Neural progenitor cell (in vitro differentiated cells): Measurements from ENCODE around the gene JMJD8. TPM values are rescaled to one million over a fixed set of nuclear protein-coding genes. Genes with fewer than 3 reads are reported as not detected.

Experiments used
- DNase-seq: peaks from one replicate; pipeline ENCODE4 v3.0.0-alpha.2; 2016; ENCODE audit warnings: low spot score
- H2AFZ ChIP-seq: fragments of 200-600 bp; sonication (generic); replicated peaks from 2 replicates; pipeline ENCODE4 v1.6.1; 2016; ENCODE audit warnings: antibody characterized with exemption
- H3F3A ChIP-seq: fragments of 200-600 bp; sonication (generic); 2 replicates; pipeline ENCODE4 v1.6.1; 2016; ENCODE audit warnings: antibody characterized with exemption, low read depth
- H3K27ac ChIP-seq: fragments of 200-600 bp; sonication (generic); 2 replicates; pipeline ENCODE4 v1.5.1; 2016; ENCODE audit warnings: mild to moderate bottlenecking
- H3K27me3 ChIP-seq: fragments of 200-600 bp; sonication (generic); 2 replicates; pipeline ENCODE4 v1.6.1; 2016; ENCODE audit warnings: mild to moderate bottlenecking, moderate library complexity
- H3K36me3 ChIP-seq: fragments of 200-600 bp; sonication (generic); 2 replicates; pipeline ENCODE4 v1.5.1; 2016
- H3K4me1 ChIP-seq: fragments of 200-600 bp; sonication (generic); 2 replicates; pipeline ENCODE4 v1.6.1; 2016; ENCODE audit warnings: mixed run types
- H3K4me2 ChIP-seq: fragments of 200-600 bp; sonication (generic); 2 replicates; pipeline ENCODE4 v1.6.1; 2016
- H3K4me3 ChIP-seq: fragments of 200-600 bp; sonication (generic); 2 replicates; pipeline ENCODE4 v1.5.1; 2016
- H3K79me2 ChIP-seq: fragments of 200-600 bp; sonication (generic); 2 replicates; pipeline ENCODE4 v1.6.1; 2016; ENCODE audit warnings: low read depth
- H3K9ac ChIP-seq: fragments of 200-600 bp; sonication (generic); 2 replicates; pipeline ENCODE4 v1.6.1; 2016
- H3K9me3 ChIP-seq: fragments of 200-600 bp; sonication (generic); 2 replicates; pipeline ENCODE4 v1.5.1; 2016; ENCODE audit warnings: low read depth
- H4K20me1 ChIP-seq: fragments of 200-600 bp; sonication (generic); 2 replicates; pipeline ENCODE4 v1.6.1; 2016; ENCODE audit warnings: low read depth
- H3K27ac Mint-ChIP-seq: 3 replicates; pipeline ENCODE4 v1.8.0; 2021; ENCODE audit warnings: mixed read lengths
- H3K27me3 Mint-ChIP-seq: 2 replicates; pipeline ENCODE4 v1.8.0; 2022; ENCODE audit warnings: low read depth, mild to moderate bottlenecking, inconsistent platforms, moderate library complexity, mixed read lengths; ENCODE audit not compliant: insufficient read depth
- H3K36me3 Mint-ChIP-seq: 3 replicates; pipeline ENCODE4 v1.8.0; 2021; ENCODE audit warnings: mixed read lengths
- H3K4me1 Mint-ChIP-seq: 3 replicates; pipeline ENCODE4 v1.8.0; 2021; ENCODE audit warnings: mixed read lengths
- H3K4me3 Mint-ChIP-seq: 3 replicates; pipeline ENCODE4 v1.8.0; 2021; ENCODE audit warnings: mild to moderate bottlenecking, moderate library complexity, mixed read lengths
- H3K9me3 Mint-ChIP-seq: 3 replicates; pipeline ENCODE4 v1.8.0; 2020; ENCODE audit warnings: mixed read lengths
- EZH2 ChIP-seq: fragments of 200-600 bp; sonication (generic); IDR thresholded peaks from 2 replicates; pipeline ENCODE4 v1.6.1; 2017; ENCODE audit warnings: antibody characterized with exemption, mild to moderate bottlenecking, moderate library complexity
- EZH2phosphoT487 ChIP-seq: fragments of 200-600 bp; sonication (generic); IDR thresholded peaks from 2 replicates; pipeline ENCODE4 v1.6.1; 2017; ENCODE audit warnings: antibody characterized with exemption
- total RNA-seq: library from RNA; depleted of rRNA; stranded (reverse); fragments of >200 nt; gene quantifications from 2 replicates; pipeline ENCODE4 v1.2.3, GENCODE V29; 2015; ENCODE audit warnings: low replicate concordance
- TF ChIP-seq, protein P1 (sequence below): fragments of 200-600 bp; sonication (generic); IDR thresholded peaks from 2 replicates; pipeline ENCODE4 v1.5.1; 2017; ENCODE audit warnings: antibody characterized with exemption, mild to moderate bottlenecking

The JMJD8 gene
- total RNA-seq, 1 donor from 2014 or later = 32.1 TPM

DNA sequence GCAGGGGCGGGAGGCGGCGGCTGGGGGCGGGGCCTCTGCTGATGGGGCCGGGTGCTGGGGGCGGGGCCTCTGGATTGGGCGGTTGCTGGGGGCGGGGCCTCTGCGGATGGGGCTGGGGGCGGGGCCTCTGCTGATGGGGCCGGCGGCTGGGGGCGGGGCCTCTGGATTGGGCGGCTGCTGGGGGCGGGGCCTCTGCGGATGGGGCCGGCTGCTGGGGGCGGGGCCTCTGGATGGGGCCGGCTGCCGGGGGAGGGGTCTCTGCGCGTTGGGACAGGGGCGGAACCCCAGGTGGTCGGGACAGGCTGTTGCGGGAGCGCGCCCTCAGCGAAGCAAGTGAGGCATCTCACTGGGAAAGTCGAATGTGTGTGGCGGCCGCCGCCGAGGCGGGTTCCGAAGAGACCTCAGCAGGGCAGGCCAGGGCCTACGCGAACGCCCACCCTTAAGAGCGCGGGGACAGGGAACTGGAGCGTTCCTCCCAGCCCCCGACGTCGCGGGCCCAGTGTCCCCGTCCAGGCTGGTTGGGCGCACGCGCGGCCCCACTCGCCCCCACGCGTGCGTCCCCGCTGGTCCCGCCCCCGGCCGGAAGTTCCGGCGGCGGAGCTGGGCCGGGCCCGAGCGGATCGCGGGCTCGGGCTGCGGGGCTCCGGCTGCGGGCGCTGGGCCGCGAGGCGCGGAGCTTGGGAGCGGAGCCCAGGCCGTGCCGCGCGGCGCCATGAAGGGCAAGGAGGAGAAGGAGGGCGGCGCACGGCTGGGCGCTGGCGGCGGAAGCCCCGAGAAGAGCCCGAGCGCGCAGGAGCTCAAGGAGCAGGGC lies 4.1 kb downstream of the JMJD8 start, which contains the start of gene STUB1:
Gene STUB1, plus strand, starts transcription at position 597 of the 811 bp plus-strand sequence. Its CDS starts 116 bp downstream, at position 713.
- no peak for TF ChIP-seq EZH2phosphoT487
- Mint-ChIP-seq H3K27me3 (peaks cover 8% of the 10 kb centered on the region), H3K4me3 (peak within 1 kb of the TSS; percentile 85), H3K27ac (no peak within 1 kb of the TSS), H3K36me3 (peaks cover 3% of the 10 kb centered on the region), H3K9me3 (no peaks in the 10 kb centered on the region), H3K4me1 (peaks cover 25% of the 10 kb centered on the region)
- Histone ChIP-seq H3K36me3 (peaks cover 2% of the 10 kb centered on the region), H3K4me1 (peaks cover 18% of the 10 kb centered on the region), H3K27me3 (peaks cover 15% of the 10 kb centered on the region), H3K9me3 (no peaks in the 10 kb centered on the region), H3K4me2 (peak within 1 kb of the TSS; percentile 100), H3K79me2 (peaks cover 33% of the 10 kb centered on the region), H3K4me3 (peak within 1 kb of the TSS; percentile 94), H3F3A (peaks cover 59% of the 10 kb centered on the region), H4K20me1 (peaks cover 37% of the 10 kb centered on the region), H3K9ac (peak within 1 kb of the TSS; percentile 75), H2AFZ (peak within 1 kb of the TSS; percentile 77), H3K27ac (peak within 1 kb of the TSS; percentile 72)
- DNase-seq = peak; percentile 97

DNA sequence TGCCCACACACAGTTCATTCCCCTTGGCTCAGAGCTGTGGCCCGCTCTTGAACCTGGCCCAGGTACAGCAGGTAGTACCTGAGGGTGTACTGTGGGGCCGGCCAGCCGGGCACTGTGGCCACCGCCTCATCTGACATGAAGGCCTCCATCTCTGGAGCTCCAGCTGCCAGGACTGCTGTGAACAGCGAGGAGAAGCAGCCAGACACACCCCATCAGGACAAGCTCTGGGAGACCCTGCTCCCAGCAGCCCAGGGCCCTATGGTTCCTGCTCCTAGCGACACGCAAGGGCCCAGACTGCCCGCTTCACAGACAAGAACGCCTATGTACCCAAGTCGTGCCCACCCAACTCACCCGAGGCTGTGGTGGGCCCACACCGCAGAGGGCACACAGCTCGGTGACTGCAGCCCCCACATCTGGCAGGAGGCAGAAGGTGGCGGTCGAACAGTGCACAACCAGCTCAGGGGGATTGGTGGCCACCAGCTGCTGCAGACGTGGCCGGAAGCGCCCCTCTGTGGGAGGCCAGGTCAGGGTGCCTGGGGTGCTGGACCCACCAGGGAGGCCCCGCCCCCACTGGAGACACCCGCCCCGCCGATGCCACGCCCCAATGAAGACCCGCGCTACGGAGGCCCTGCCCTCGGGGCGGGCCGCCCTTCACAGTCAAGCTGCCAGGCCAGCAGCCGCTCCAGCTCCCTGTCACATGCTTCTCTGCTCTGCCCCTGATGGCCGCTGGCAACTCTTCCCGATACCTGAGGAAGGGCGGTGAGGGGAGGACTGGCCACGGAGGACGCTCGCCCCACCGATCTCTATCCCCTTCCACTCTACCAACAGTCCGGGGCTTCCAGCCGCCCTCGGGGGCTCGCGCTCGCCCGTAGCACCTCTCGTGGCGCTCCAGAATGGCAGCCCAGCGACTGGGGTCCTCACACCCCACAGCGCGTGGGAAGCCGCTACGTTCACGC lies 5.0 kb downstream of the JMJD8 start:
- Histone ChIP-seq H4K20me1 (peaks cover 46% of the 10 kb centered on the region), H3K27me3 (peaks cover 17% of the 10 kb centered on the region), H2AFZ (peak overlapping the region; percentile 65), H3K36me3 (peaks cover 2% of the 10 kb centered on the region), H3K4me2 (peak overlapping the region; percentile 71), H3F3A (peaks cover 62% of the 10 kb centered on the region), H3K9ac (no peak overlapping the region), H3K4me3 (peak overlapping the region; percentile 47), H3K79me2 (peaks cover 33% of the 10 kb centered on the region), H3K4me1 (peaks cover 21% of the 10 kb centered on the region), H3K27ac (no peak overlapping the region), H3K9me3 (no peaks in the 10 kb centered on the region)
- no peaks in the 10 kb centered on the region for H3K9me3 Mint-ChIP-seq
- peaks cover 10% of the 10 kb centered on the region for H3K27me3 Mint-ChIP-seq
- peak; percentile 86 for DNase-seq
- H3K4me1 Mint-ChIP-seq = peaks cover 25% of the 10 kb centered on the region
- no peak overlapping the region for H3K27ac Mint-ChIP-seq
- H3K36me3 Mint-ChIP-seq = peaks cover 3% of the 10 kb centered on the region
- TF ChIP-seq, protein P1, sequence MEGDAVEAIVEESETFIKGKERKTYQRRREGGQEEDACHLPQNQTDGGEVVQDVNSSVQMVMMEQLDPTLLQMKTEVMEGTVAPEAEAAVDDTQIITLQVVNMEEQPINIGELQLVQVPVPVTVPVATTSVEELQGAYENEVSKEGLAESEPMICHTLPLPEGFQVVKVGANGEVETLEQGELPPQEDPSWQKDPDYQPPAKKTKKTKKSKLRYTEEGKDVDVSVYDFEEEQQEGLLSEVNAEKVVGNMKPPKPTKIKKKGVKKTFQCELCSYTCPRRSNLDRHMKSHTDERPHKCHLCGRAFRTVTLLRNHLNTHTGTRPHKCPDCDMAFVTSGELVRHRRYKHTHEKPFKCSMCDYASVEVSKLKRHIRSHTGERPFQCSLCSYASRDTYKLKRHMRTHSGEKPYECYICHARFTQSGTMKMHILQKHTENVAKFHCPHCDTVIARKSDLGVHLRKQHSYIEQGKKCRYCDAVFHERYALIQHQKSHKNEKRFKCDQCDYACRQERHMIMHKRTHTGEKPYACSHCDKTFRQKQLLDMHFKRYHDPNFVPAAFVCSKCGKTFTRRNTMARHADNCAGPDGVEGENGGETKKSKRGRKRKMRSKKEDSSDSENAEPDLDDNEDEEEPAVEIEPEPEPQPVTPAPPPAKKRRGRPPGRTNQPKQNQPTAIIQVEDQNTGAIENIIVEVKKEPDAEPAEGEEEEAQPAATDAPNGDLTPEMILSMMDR = no peak
- TF ChIP-seq EZH2phosphoT487 (no peak), EZH2 (no peak)
- H3K4me3 Mint-ChIP-seq = peak overlapping the region; percentile 84

DNA sequence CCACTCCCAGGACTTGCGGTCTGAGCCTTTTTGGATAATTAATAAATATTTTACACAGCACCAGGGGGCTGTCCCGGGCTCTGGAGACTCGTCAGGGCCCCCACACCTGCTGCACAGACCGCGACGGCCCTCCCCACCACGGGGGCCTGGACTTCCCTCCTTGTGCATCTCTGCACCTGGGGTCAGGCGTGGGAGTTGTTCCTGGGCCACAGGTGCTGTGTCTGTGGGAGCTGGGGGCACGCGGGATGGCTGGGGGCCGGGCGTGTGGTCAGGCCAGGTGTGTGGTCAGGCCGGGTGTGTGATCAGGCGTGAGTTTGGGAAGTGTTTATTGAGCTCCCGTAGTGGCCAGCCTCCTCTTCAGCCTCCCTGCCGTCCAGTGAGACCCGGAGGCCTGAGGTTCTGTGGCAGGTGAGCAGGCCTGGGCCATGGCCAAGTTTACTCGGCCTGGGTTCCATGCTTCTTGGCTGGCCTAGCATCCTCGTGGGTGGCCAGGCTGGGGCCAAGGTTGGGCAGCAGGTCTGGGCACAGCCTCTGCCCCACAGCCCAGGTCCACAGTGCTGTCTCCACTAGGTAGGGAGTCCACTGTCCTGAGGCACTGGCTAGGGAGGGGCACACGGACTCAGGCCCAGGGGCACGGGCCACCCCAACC lies 5.8 kb downstream of the JMJD8 start:
- peaks cover 18% of the 10 kb centered on the region for H3K4me1 ChIP-seq
- peaks cover 47% of the 10 kb centered on the region for H4K20me1 ChIP-seq
- no peak overlapping the region for H3K9ac ChIP-seq
- Mint-ChIP-seq H3K27ac (no peak overlapping the region), H3K4me1 (peaks cover 25% of the 10 kb centered on the region), H3K27me3 (peaks cover 10% of the 10 kb centered on the region), H3K36me3 (peaks cover 3% of the 10 kb centered on the region), H3K9me3 (no peaks in the 10 kb centered on the region), H3K4me3 (no peak overlapping the region)
- no peak overlapping the region for H3K4me2 ChIP-seq
- peaks cover 17% of the 10 kb centered on the region for H3K27me3 ChIP-seq
- no peak overlapping the region for H3K27ac ChIP-seq
- no peak overlapping the region for H3K4me3 ChIP-seq
- no peak for TF ChIP-seq EZH2
- TF ChIP-seq, protein P1 = no peak
- no peak for TF ChIP-seq EZH2phosphoT487
- H3F3A ChIP-seq = peaks cover 67% of the 10 kb centered on the region
- H2AFZ ChIP-seq = no peak overlapping the region
- no peaks in the 10 kb centered on the region for H3K9me3 ChIP-seq
- peaks cover 27% of the 10 kb centered on the region for H3K79me2 ChIP-seq
- peaks cover 2% of the 10 kb centered on the region for H3K36me3 ChIP-seq
- DNase-seq = no peak
